ENCODE measurements around the gene ITFG1.
"Not testable (repeated sequence)": the region's sequence is repeated elsewhere in the genome, so short reads cannot be mapped to it uniquely, and the experiment has no call there.

The ITFG1 gene

GRCh38 chr16:47230296-47230695, 230.6 kb downstream of the ITFG1 start:
- DNase-seq: no peak

DNA sequence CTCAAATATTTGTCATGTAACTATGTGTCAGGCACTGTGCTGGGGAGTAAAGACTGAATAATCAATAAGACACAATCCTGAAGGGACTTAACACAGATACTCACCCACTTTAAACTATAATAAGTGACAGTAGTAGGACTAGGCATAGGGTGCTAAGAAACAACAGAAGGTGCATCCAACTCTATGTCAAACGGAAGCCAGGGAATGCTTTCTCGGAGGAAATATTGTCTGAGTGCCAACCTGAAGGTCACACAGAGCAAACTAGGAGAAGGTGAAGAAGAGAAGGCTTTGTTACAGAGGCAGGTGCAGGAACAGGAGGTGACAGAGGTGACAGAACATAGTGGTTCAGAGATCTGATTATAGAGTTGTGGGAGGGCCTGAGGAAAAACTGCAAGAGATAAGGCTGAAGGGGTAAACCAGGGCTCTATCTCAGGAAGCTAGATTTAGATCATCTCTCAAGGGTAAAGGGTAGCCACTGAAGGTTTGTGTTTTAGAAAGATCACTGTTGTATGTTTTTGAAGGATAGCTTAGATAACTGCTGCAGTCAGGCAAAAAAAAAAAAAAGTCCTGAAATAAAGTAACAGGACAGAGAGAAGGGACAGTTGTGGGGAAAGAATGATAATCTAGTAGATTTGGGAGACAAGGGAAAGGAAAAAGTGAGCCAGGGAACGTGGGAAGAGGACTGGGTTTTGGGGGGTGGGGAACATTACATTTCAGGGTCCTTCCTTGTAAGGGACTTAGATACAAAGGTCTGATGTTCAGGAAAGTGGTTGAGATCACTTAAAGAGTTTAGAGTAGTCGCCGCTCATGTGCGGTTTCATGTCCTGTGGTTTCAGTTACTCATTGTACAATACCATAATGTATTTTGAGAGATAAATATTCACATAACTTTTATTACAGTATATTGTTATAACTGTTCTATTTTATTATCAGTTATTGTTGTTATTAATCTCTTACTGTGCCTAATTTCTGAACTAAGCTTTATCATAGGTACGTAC, 231.5 kb downstream of the ITFG1 start:
- no peak for DNase-seq

- DNase-seq: no peak
These were observed 232.6 kb downstream of the ITFG1 start for GRCh38 chr16:47228241-47228640.

GRCh38 chr16:47213761-47214440, 247.0 kb downstream of the ITFG1 start:
- DNase-seq: no peak

DNA sequence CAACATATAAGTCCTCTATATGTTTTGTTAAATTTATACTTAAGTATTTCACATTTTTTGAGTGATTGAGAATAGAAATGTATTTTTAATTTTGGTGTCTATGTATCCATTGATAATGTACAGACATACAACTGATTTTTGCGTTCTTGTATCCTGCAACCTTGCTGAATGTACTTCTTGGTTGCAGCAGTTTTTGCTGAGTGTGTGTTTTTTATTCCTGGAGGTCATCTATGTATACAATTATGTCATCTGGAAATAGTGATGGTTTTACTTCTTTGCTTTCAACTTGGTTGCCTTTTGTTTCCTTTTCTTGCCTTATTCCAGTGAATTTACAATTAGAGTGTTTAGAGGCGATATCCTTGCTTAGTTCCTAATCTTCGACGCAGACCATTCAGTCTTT, 249.6 kb downstream of the ITFG1 start:
- no peak for DNase-seq

GRCh38 chr16:47204736-47205504, 255.9 kb downstream of the ITFG1 start:
- no peak for DNase-seq

GRCh38 chr16:47203433-47203832, 257.4 kb downstream of the ITFG1 start:
- DNase-seq: not testable (repeated sequence)

- DNase-seq: no peak
These were observed 262.7 kb downstream of the ITFG1 start for GRCh38 chr16:47198180-47198575.

DNA sequence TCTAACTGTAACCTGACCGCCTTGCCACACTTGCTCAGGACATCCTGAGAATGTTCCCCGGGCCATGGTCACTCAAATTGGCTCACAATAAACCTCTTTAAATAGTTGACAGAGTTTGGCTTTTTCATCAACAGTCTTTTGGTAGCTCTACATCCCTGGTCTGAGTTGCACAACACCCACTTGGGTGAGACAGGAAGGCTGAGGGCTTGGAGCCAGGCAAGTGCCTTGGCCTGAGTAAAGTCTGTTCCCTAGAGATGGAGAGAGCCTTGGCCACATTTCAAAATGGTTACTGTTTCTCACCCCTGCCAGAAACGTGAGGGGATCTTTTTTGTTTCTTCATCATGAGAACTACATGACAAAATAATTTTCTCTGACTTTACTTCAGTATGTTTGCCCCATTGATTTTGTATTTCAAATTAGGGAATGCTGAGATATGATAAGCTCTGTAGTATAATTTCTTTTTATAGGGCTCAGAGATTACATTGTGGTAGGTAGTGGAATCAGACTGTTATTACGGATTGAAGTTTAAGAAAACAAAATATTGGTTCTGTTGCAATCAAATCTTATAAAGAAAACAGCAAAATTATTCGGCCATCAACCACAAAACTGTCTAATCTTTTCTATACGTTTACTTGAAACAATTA, 263.2 kb downstream of the ITFG1 start:
- DNase-seq: no peak

DNA sequence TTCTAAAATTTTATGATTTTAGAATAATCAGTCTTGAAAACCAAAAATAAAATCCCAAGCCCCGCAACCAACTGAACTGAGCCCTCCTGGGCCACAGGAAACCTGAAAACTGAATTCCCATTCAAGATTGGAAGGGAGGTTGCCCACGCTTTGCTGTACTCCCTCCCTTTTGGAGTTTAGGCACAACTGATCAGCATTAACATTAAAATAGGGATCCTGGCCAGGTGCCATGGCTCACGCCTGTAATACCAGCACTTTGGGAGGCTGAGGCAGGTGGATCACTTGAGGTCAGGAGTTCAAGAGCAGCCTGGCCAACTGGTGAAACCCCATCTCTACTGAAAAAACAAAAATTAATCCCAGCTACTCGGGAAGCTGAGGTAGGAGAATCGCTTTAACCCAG, 264.4 kb downstream of the ITFG1 start:
- no peak for DNase-seq

DNA sequence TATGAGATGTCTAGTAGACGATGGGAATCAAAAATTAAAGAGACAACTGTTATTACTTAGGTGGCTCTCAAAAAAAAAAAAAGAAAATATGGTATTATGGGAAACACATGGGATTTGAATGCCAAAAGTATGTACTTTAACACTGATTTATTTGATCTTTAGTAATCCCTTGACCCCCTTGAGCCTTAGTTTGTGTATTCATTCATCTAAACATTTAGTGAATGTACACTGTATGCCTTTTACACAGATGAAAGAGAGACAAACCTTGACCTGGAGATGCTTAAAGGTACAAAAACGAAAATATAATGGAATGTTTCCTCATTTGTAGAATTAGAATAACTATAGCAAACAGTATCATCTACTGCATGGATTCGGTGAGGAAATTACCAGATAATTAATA, 278.5 kb downstream of the ITFG1 start:
- no peak for DNase-seq

GRCh38 chr16:47181066-47181465, 279.8 kb downstream of the ITFG1 start:
- not testable (repeated sequence) for DNase-seq

DNA sequence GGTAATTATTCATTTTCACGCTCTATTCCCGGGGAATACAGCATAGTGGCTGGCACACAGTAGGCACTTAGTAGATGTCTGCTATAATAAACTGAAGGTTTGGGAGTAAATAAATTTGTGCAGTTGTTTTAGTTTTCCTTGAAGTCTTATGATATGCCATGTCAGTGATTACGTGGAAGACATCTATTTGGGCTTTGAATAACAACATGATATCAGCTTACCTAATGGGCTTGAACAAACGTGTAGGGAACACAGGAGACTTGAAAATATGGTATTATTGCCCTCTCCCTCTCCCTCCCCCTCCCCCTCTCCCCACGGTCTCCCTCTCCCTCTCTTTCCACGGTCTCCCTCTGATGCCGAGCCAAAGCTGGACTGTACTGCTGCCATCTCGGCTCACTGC, 280.8 kb downstream of the ITFG1 start:
- DNase-seq: no peak

DNA sequence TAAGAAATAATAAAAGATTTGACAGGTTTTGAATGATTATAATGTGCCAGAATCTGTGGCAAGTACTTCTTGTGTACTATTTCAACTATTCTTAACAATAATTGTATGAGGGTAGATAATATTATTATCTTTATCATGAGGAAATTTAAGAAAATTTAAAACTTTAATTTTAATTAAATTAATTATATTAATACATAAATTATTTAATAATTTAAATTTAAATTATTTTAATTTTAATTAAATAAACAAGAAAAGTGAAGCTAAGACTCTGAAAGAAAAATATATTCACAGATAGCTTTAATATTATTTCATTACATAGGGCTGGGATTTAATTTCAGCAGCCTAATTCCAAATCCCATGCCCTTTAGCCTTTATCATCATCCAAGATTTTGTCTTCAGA, 285.7 kb downstream of the ITFG1 start:
- DNase-seq: no peak

- DNase-seq: no peak
These were observed 298.0 kb downstream of the ITFG1 start for GRCh38 chr16:47162670-47163420.

DNA sequence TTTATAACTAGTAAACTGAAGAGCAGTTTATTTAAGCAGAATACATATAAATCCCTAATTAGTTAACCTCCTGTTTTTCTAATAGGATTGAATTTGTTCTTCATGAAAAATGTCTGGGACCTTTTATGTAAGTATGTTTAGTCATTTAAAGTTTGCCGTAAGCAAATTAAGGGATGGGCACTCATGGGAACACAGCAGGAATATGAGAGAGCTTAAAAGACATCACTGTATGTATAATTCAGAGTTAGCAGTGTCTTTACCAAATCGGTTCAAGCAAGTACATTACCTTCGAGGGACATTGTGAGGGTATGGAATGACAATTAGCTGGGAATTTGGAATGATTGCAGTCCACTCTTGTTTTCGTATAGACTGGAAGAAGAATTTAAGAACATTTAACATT, 299.4 kb downstream of the ITFG1 start:
- DNase-seq: no peak

DNA sequence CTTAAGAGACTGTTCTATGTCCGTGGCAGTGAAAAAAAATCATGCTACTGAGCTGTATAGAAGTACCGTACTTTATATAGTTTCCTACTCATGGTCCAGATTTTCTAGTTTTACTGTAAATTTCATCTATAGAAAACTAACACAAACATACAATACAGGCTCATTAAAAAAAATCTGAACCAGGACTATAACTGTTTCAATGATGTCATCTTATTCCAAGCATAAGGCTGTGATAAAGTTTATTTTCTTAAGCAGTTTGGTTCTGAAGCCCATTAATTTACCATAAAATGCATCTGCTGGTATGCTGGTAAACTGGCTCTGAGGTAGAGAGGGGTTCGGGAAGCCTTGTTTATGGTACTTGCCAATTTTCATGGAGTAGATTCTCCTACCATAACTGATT, 300.4 kb downstream of the ITFG1 start:
- no peak for DNase-seq

GRCh38 chr16:47158992-47159391, 301.9 kb downstream of the ITFG1 start:
- no peak for DNase-seq

DNA sequence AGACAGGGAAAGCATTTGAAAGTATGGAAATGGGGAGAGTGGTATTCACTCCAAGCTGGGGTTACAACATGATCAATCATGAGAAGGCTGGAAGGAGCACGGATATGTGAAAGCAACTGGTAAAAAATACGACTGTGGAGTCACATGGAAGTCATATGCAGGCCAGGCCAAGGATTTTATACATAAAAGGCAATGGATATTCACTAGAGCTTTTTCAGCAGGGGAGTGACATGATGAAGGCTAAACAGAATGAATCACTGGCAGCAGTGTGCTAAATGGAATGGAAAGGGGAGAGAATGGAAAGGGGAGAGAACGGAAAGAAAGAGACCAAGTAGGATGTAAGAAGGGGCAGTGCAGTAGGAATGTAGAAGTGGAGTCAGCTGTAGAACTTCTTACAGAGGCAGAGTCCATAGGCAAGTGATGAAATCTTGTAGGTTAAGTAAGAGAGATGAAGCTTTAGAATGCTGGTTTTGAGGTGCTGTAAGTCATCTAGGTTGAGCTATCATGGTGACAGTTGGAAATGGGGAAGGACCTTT, 304.1 kb downstream of the ITFG1 start:
- no peak for DNase-seq

- DNase-seq: not testable (repeated sequence)
These were observed 308.4 kb downstream of the ITFG1 start for GRCh38 chr16:47152501-47152900.

DNA sequence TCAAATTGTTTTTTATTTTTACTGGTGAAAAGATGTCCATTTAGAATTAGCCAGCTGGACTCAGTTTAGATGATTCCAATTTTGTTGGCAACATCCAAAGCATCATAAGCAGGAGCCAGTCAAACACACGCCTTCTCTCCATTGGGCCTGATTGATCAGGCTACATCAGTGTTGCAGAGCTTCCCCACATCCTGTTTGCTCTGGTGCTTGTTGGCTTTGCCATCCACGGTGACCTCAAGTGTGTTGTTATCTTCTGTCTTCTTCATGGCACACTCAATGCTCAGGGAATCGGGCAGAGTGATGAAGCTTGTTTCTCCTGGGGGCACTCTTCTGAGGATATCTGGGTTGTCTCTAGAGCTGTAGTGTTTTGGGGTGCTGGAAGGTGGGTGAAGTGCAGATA, 310.8 kb downstream of the ITFG1 start:
- peak; percentile 8 for DNase-seq

DNA sequence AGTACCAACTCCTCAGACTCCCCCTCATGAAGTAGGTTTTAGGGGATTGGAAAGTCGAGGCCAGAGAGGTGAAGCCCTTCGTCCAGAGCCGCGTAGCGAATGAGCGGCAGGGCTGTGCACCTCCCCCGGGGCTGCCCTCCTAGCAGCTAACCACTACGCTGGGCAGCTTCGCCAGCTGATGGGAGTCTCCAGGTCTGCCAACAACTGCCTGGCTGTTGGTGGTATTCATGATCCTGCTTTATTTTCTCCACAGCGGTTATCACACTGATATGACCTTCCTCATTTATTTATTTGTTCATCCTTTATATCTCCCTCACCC, 316.3 kb downstream of the ITFG1 start:
- no peak for DNase-seq

Measured in CD4-positive, alpha-beta T cell treated with Interleukin-10 for 1 hour (primary cell).